Neural cell (in vitro differentiated cells): Measurements from ENCODE around the gene ZFR. TPM values are rescaled to one million over a fixed set of nuclear protein-coding genes. Genes with fewer than 3 reads are reported as not detected.

ENCODE experiments used
- H2AFZ ChIP-seq: fragments of 200-600, 300-800 bp; sonication (generic), shearing (Covaris generic); 2 replicates; pipeline ENCODE4 v1.6.0; 2014; ENCODE audit warnings: low read depth, mild to moderate bottlenecking, antibody characterized with exemption, low read length, moderate library complexity
- H3F3A ChIP-seq: fragments of 200-600 bp; shearing (Covaris generic); 2 replicates; pipeline ENCODE4 v1.6.1; 2016; ENCODE audit warnings: mild to moderate bottlenecking, moderate library complexity, mixed read lengths, antibody characterized with exemption, low read length; ENCODE audit not compliant: insufficient read depth, poor library complexity, severe bottlenecking
- H3K27ac ChIP-seq: fragments of 200-600, 300-800 bp; sonication (generic), shearing (Covaris generic); 2 replicates; pipeline ENCODE4 v1.5.1; 2014; ENCODE audit warnings: mild to moderate bottlenecking, low read length, moderate library complexity
- H3K27me3 ChIP-seq: fragments of 300-800, 200-600 bp; sonication (generic), shearing (Covaris generic); 2 replicates; pipeline ENCODE4 v1.6.0; 2014; ENCODE audit warnings: mild to moderate bottlenecking, low read depth, low read length, moderate library complexity; ENCODE audit not compliant: insufficient read depth
- H3K36me3 ChIP-seq: fragments of 300-800, 200-600 bp; sonication (generic), shearing (Covaris generic); 2 replicates; pipeline ENCODE4 v1.5.1; 2014; ENCODE audit warnings: mild to moderate bottlenecking, antibody characterized with exemption, low read length, moderate library complexity; ENCODE audit not compliant: insufficient read depth
- H3K4me2 ChIP-seq: fragments of 300-800, 200-600 bp; sonication (generic), shearing (Covaris generic); 2 replicates; pipeline ENCODE4 v1.6.0; 2014; ENCODE audit warnings: mild to moderate bottlenecking, low read length
- H3K4me3 ChIP-seq: fragments of 300-800, 200-600 bp; sonication (generic), shearing (Covaris generic); 2 replicates; pipeline ENCODE4 v1.5.1; 2014; ENCODE audit warnings: mild to moderate bottlenecking, low read length, moderate library complexity
- H3K79me2 ChIP-seq: fragments of 200-600 bp; shearing (Covaris generic); replicated peaks from 2 replicates; pipeline ENCODE4 v1.6.0; 2014; ENCODE audit warnings: mild to moderate bottlenecking, low read length, moderate library complexity; ENCODE audit not compliant: insufficient read depth
- H3K9ac ChIP-seq: fragments of 300-800, 200-600 bp; sonication (generic), shearing (Covaris generic); 2 replicates; pipeline ENCODE4 v1.6.1; 2016; ENCODE audit warnings: mild to moderate bottlenecking, low read length, mixed read lengths
- H3K9me2 ChIP-seq: fragments of 200-600 bp; shearing (Covaris generic); 2 replicates; pipeline ENCODE4 v1.6.1; 2016; ENCODE audit warnings: mild to moderate bottlenecking, low read length, mixed read lengths; ENCODE audit not compliant: insufficient read depth
- H3K9me3 ChIP-seq: fragments of 200-600, 300-800 bp; sonication (generic), shearing (Covaris generic); 2 replicates; pipeline ENCODE4 v1.6.1; 2016; ENCODE audit warnings: mild to moderate bottlenecking, mixed run types, low read length, moderate library complexity, mixed read lengths
- H4K20me1 ChIP-seq: fragments of 200-600 bp; shearing (Covaris generic); 2 replicates; pipeline ENCODE4 v1.6.1; 2016; ENCODE audit warnings: mild to moderate bottlenecking, mixed run types; ENCODE audit not compliant: insufficient read depth
- CTCF ChIP-seq: fragments of 450-650 bp; IDR thresholded peaks from 2 replicates; pipeline ENCODE4 v1.5.1; 2014; ENCODE audit warnings: antibody characterized with exemption, mild to moderate bottlenecking, moderate library complexity; ENCODE audit not compliant: poor library complexity, severe bottlenecking
- EP300 ChIP-seq: fragments of 450-650 bp; conservative IDR thresholded peaks from 2 replicates; pipeline ENCODE4 v1.6.1; 2014; ENCODE audit warnings: antibody characterized with exemption, mild to moderate bottlenecking, moderate library complexity; ENCODE audit not compliant: poor library complexity, severe bottlenecking
- EZH2 ChIP-seq: fragments of 200-600, 300-800 bp; shearing (Covaris generic), sonication (generic); IDR thresholded peaks from 2 replicates; pipeline ENCODE4 v1.6.1; 2014; ENCODE audit warnings: antibody characterized with exemption, low read length, borderline replicate concordance, mild to moderate bottlenecking; ENCODE audit not compliant: insufficient read depth, poor library complexity, severe bottlenecking
- MXI1 ChIP-seq: fragments of 450-650 bp; conservative IDR thresholded peaks from 2 replicates; pipeline ENCODE4 v1.6.1; 2014; ENCODE audit warnings: antibody characterized with exemption, mild to moderate bottlenecking; ENCODE audit not compliant: poor library complexity, severe bottlenecking
- POLR2AphosphoS5 ChIP-seq: IDR thresholded peaks from 2 replicates; pipeline ENCODE4 v1.6.1; 2012
- RAD21 ChIP-seq: fragments of 450-650 bp; conservative IDR thresholded peaks from 2 replicates; pipeline ENCODE4 v1.6.1; 2014; ENCODE audit warnings: antibody characterized with exemption, mild to moderate bottlenecking, moderate library complexity
- REST ChIP-seq: IDR thresholded peaks from 2 replicates; pipeline ENCODE4 v1.6.1; 2012; ENCODE audit warnings: borderline replicate concordance
- SMC3 ChIP-seq: fragments of 450-650 bp; conservative IDR thresholded peaks from 2 replicates; pipeline ENCODE4 v1.6.1; 2014; ENCODE audit warnings: antibody characterized with exemption, mild to moderate bottlenecking, moderate library complexity; ENCODE audit not compliant: poor library complexity
- TAF1 ChIP-seq: IDR thresholded peaks from 2 replicates; pipeline ENCODE4 v1.6.1; 2012; ENCODE audit warnings: low read depth
- polyA plus RNA-seq: library from polyadenylated mRNA; depleted of rRNA; stranded (reverse); fragments of >200 nt; gene quantifications from 2 replicates; pipeline ENCODE4 v1.2.3, GENCODE V29; 2014

ZFR gene
- polyA plus RNA-seq, 1 donor from 2014 or later = 141 TPM

GRCh38 chr5:32445831-32446614 lies 1.5 kb upstream of the ZFR start:
- Histone ChIP-seq H3K4me3 (peak overlapping the region; percentile 89), H2AFZ (no peak overlapping the region), H3K27ac (no peak overlapping the region), H3K79me2 (peaks cover 26% of the 10 kb centered on the region), H3K4me2 (no peak overlapping the region), H3K9ac (no peak overlapping the region), H3K27me3 (no peaks in the 10 kb centered on the region), H3K9me3 (no peaks in the 10 kb centered on the region), H3K9me2 (no peaks in the 10 kb centered on the region), H3F3A (peaks cover 6% of the 10 kb centered on the region), H4K20me1 (no peaks in the 10 kb centered on the region), H3K36me3 (no peaks in the 10 kb centered on the region)
- TF ChIP-seq RAD21 = no peak
- no peak for TF ChIP-seq EP300
- TF ChIP-seq SMC3 = no peak
- TF ChIP-seq REST = no peak
- TF ChIP-seq EZH2 = no peak
- no peak for TF ChIP-seq MXI1
- TF ChIP-seq POLR2AphosphoS5 = no peak
- TF ChIP-seq CTCF = no peak
- TF ChIP-seq TAF1 = no peak

GRCh38 chr5:32445287-32445758 lies 783 bp upstream of the ZFR start:
- peak overlapping the region; percentile 51 for H2AFZ ChIP-seq
- TF ChIP-seq EZH2 (no peak), POLR2AphosphoS5 (no peak), MXI1 (no peak), EP300 (no peak), SMC3 (no peak), CTCF (no peak), TAF1 (no peak), REST (no peak), RAD21 (no peak)
- no peaks in the 10 kb centered on the region for H3K9me3 ChIP-seq
- no peak overlapping the region for H3K4me2 ChIP-seq
- H3K36me3 ChIP-seq = no peaks in the 10 kb centered on the region
- H3K79me2 ChIP-seq = peaks cover 33% of the 10 kb centered on the region
- H3K27me3 ChIP-seq = no peaks in the 10 kb centered on the region
- peak overlapping the region; percentile 80 for H3K27ac ChIP-seq
- H4K20me1 ChIP-seq = no peaks in the 10 kb centered on the region
- peak overlapping the region; percentile 88 for H3K9ac ChIP-seq
- peaks cover 6% of the 10 kb centered on the region for H3F3A ChIP-seq
- H3K9me2 ChIP-seq = no peaks in the 10 kb centered on the region
- H3K4me3 ChIP-seq = peak overlapping the region; percentile 89
